H1 (cell line): Measurements from ENCODE around the gene UCN3. TPM values are rescaled to one million over a fixed set of nuclear protein-coding genes. Genes with fewer than 3 reads are reported as not detected.

Source experiments
- CTCF ChIA-PET: fragments of 300-600 bp; sonication (Branson Sonifier 250); formaldehyde crosslinking; loops from one replicate; lab custom pipeline; 2021; ENCODE audit not compliant: partially characterized antibody; lab: Charles Lee
- POLR2A ChIA-PET: fragments of 300-600 bp; sonication (Branson Sonifier 250); formaldehyde crosslinking; loops from one replicate; lab custom pipeline; 2021; ENCODE audit warnings: inconsistent platforms; ENCODE audit not compliant: partially characterized antibody; lab: Charles Lee
- DNase-seq, 2 experiments: peaks; one replicate each; pipeline versions ENCODE4 v3.0.0 to v3.0.0-alpha.2; 2010 to 2022; ENCODE audit warnings: low spot score in 2 of 2, low read depth in 1 of 2, mixed read lengths in 1 of 2
- FAIRE-seq: peaks from 2 replicates; lab custom pipeline; 2011; peaks lifted over from hg19 to GRCh38; lab: Jason Lieb, UNC
- H2AFZ ChIP-seq: 2 replicates; pipeline ENCODE4 v1.8.1; 2012; ENCODE audit warnings: low read length, inconsistent platforms
- H2AK5ac ChIP-seq: 2 replicates; pipeline ENCODE4 v1.6.1; 2013; ENCODE audit warnings: low read depth, low read length
- H2BK120ac ChIP-seq: replicated peaks from 2 replicates; pipeline ENCODE3; 2013; ENCODE audit warnings: low read depth, low read length, inconsistent platforms
- H2BK12ac ChIP-seq: 2 replicates; pipeline ENCODE4 v1.6.1; 2013; ENCODE audit warnings: low read depth, low read length
- H2BK15ac ChIP-seq: 2 replicates; pipeline ENCODE4 v1.6.1; 2013; ENCODE audit warnings: low read length
- H2BK20ac ChIP-seq: 2 replicates; pipeline ENCODE4 v1.6.1; 2013; ENCODE audit warnings: low read length
- H2BK5ac ChIP-seq: 2 replicates; pipeline ENCODE4 v1.6.1; 2013; ENCODE audit warnings: low read depth, low read length
- H3K14ac ChIP-seq: 2 replicates; pipeline ENCODE4 v1.6.1; 2013; ENCODE audit warnings: inconsistent platforms; ENCODE audit not compliant: insufficient read length
- H3K18ac ChIP-seq: 2 replicates; pipeline ENCODE4 v1.6.1; 2013; ENCODE audit warnings: low read length; ENCODE audit errors: extremely low read depth
- H3K23ac ChIP-seq: 2 replicates; pipeline ENCODE4 v1.6.1; 2013; ENCODE audit warnings: inconsistent platforms; ENCODE audit not compliant: insufficient read length
- H3K23me2 ChIP-seq: 2 replicates; pipeline ENCODE4 v1.6.1; 2013; ENCODE audit warnings: low read depth, low read length
- H3K27ac ChIP-seq: 2 replicates; pipeline ENCODE4 v1.6.1; 2011; ENCODE audit warnings: low read depth, low read length, inconsistent platforms
- H3K27me3 ChIP-seq, 4 experiments: replicated peaks in 1 of 4; 1 replicate in 1 of 4; 2 replicates in 3 of 4; pipeline versions ENCODE4 v1.6.1 to v1.8.1; 2011 to 2013; ENCODE audit warnings: low read length in 3 of 4, mild to moderate bottlenecking in 3 of 4, inconsistent platforms in 2 of 4, mixed read lengths in 2 of 4, moderate library complexity in 1 of 4; ENCODE audit not compliant: control insufficient read depth in 3 of 4, insufficient read depth in 3 of 4; ENCODE audit errors: extremely low read depth in 1 of 4
- H3K36me3 ChIP-seq, 4 experiments: 2 replicates each; pipeline versions ENCODE4 v1.6.1 to v1.8.1; 2011 to 2013; ENCODE audit warnings: mild to moderate bottlenecking in 4 of 4, low read length in 3 of 4, moderate library complexity in 2 of 4, control low read depth in 1 of 4, inconsistent platforms in 1 of 4; ENCODE audit not compliant: insufficient read depth in 4 of 4, control insufficient read depth in 2 of 4
- H3K4ac ChIP-seq: replicated peaks from 2 replicates; pipeline ENCODE3; 2013; ENCODE audit warnings: low read length, low read depth, mixed read lengths, inconsistent platforms; ENCODE audit not compliant: insufficient read length
- H3K4me1 ChIP-seq, 4 experiments: replicated peaks in 1 of 4; 1 replicate in 1 of 4; 2 replicates in 3 of 4; pipeline versions ENCODE4 v1.6.1 to v1.8.1; 2011 to 2013; ENCODE audit warnings: low read length in 3 of 4, inconsistent platforms in 2 of 4, mixed read lengths in 1 of 4; ENCODE audit not compliant: insufficient read depth in 4 of 4, control insufficient read depth in 3 of 4
- H3K4me2 ChIP-seq, 2 experiments: 2 replicates each; pipeline versions ENCODE4 v1.6.1 to v1.8.1; 2011 to 2013; ENCODE audit warnings: low read depth in 2 of 2, low read length in 2 of 2, control low read depth in 1 of 2, inconsistent platforms in 1 of 2, mild to moderate bottlenecking in 1 of 2; ENCODE audit not compliant: insufficient read depth in 1 of 2
- H3K4me3 ChIP-seq, 4 experiments: fragments of 200-600, 300-600 bp in 1 of 4; sonication (generic), shearing (Covaris generic), sonication (Bioruptor Twin) in 1 of 4; 2 replicates each; pipeline versions ENCODE4 v1.5.1 to v1.8.1; 2011 to 2016; ENCODE audit warnings: low read length in 4 of 4, low read depth in 3 of 4, control low read depth in 2 of 4, inconsistent platforms in 2 of 4, mild to moderate bottlenecking in 2 of 4, mixed read lengths in 1 of 4, moderate library complexity in 1 of 4; ENCODE audit not compliant: insufficient read depth in 2 of 4; ENCODE audit errors: extremely low read depth in 1 of 4
- H3K56ac ChIP-seq: replicated peaks from 2 replicates; pipeline ENCODE3; 2013; ENCODE audit warnings: low read depth, mild to moderate bottlenecking, mixed read lengths, low read length, inconsistent platforms; ENCODE audit not compliant: insufficient read length
- H3K79me1 ChIP-seq: 2 replicates; pipeline ENCODE4 v1.6.1; 2013; ENCODE audit warnings: low read depth, low read length, control low read depth
- H3K79me2 ChIP-seq, 2 experiments: 2 replicates each; pipeline versions ENCODE4 v1.6.1 to v1.8.1; 2012 to 2013; ENCODE audit warnings: low read length in 2 of 2, mild to moderate bottlenecking in 2 of 2, inconsistent platforms in 1 of 2; ENCODE audit not compliant: insufficient read depth in 2 of 2, control insufficient read depth in 1 of 2
- H3K9ac ChIP-seq, 4 experiments: replicated peaks in 1 of 4; 1 replicate in 1 of 4; 2 replicates in 3 of 4; pipeline versions ENCODE4 v1.6.1 to v1.8.1; 2011 to 2013; ENCODE audit warnings: low read depth in 3 of 4, low read length in 3 of 4, control low read depth in 2 of 4, mild to moderate bottlenecking in 2 of 4, moderate library complexity in 2 of 4, inconsistent platforms in 1 of 4; ENCODE audit errors: extremely low read depth in 1 of 4
- H3K9me3 ChIP-seq, 2 experiments: 2 replicates each; pipeline versions ENCODE4 v1.6.1 to v1.8.1; 2012 to 2013; ENCODE audit warnings: mild to moderate bottlenecking in 2 of 2, moderate library complexity in 2 of 2, control low read depth in 1 of 2, inconsistent platforms in 1 of 2, low read depth in 1 of 2, low read length in 1 of 2, mixed read lengths in 1 of 2; ENCODE audit not compliant: insufficient read depth in 2 of 2
- H4K20me1 ChIP-seq, 2 experiments: replicated peaks in 1 of 2; 2 replicates each; pipeline versions ENCODE3 to v1.8.1; 2011 to 2013; ENCODE audit warnings: inconsistent platforms in 2 of 2, low read length in 2 of 2, mild to moderate bottlenecking in 1 of 2; ENCODE audit not compliant: insufficient read depth in 2 of 2, control insufficient read depth in 1 of 2
- H4K5ac ChIP-seq: 2 replicates; pipeline ENCODE4 v1.6.1; 2013; ENCODE audit warnings: low read length, low read depth, mixed read lengths, inconsistent platforms; ENCODE audit not compliant: insufficient read length
- H4K8ac ChIP-seq: 2 replicates; pipeline ENCODE4 v1.8.0; 2013; ENCODE audit warnings: mild to moderate bottlenecking, moderate library complexity, low read length, inconsistent platforms; ENCODE audit not compliant: insufficient read depth; ENCODE audit errors: extremely low read depth
- H4K91ac ChIP-seq: replicated peaks from 2 replicates; pipeline ENCODE3; 2013; ENCODE audit warnings: low read length, mixed read lengths, inconsistent platforms; ENCODE audit not compliant: insufficient read length
- CBX5 ChIP-seq: fragments of 300-800, 300-1000 bp; sonication (generic); IDR thresholded peaks from 2 replicates; pipeline ENCODE4 v1.7.1; 2016; ENCODE audit warnings: antibody characterized with exemption, low read length, low read depth
- GABPA ChIP-seq: IDR thresholded peaks from 2 replicates; pipeline ENCODE4 v1.6.1; 2011; ENCODE audit warnings: mild to moderate bottlenecking, low read length, moderate library complexity, borderline replicate concordance; ENCODE audit not compliant: insufficient read depth
- MAFK ChIP-seq: IDR thresholded peaks from 2 replicates; pipeline ENCODE4 v1.6.1; 2012; ENCODE audit warnings: low read depth, mild to moderate bottlenecking, improper control_type of control experiment, low read length
- POLR2AphosphoS5 ChIP-seq: IDR thresholded peaks from 2 replicates; pipeline ENCODE4 v1.6.1; 2011; ENCODE audit warnings: low read depth, low read length
- POU5F1 ChIP-seq: IDR thresholded peaks from 2 replicates; pipeline ENCODE4 v1.6.1; 2011; ENCODE audit warnings: low read depth, mild to moderate bottlenecking, low read length, moderate library complexity
- RAD21 ChIP-seq, 2 experiments: IDR thresholded peaks in 1 of 2; conservative IDR thresholded peaks in 1 of 2; 2 replicates each; pipeline ENCODE4 v1.6.1; 2011; ENCODE audit warnings: low read depth in 2 of 2, low read length in 2 of 2, improper control_type of control experiment in 1 of 2, inconsistent platforms in 1 of 2, mild to moderate bottlenecking in 1 of 2, moderate library complexity in 1 of 2
- RXRA ChIP-seq: IDR thresholded peaks from 2 replicates; pipeline ENCODE4 v1.6.1; 2011; ENCODE audit warnings: low read depth, mild to moderate bottlenecking, low read length, moderate library complexity; ENCODE audit not compliant: insufficient read depth
- SIN3A ChIP-seq, 2 experiments: IDR thresholded peaks in 1 of 2; conservative IDR thresholded peaks in 1 of 2; 2 replicates each; pipeline ENCODE4 v1.6.1; 2011 to 2012; ENCODE audit warnings: low read length in 2 of 2, improper control_type of control experiment in 1 of 2, low read depth in 1 of 2, mild to moderate bottlenecking in 1 of 2
- SIRT6 ChIP-seq: IDR thresholded peaks from one replicate; pipeline ENCODE4 v1.7.1; 2012; ENCODE audit warnings: low read length, inconsistent platforms
- SIX5 ChIP-seq: IDR thresholded peaks from 2 replicates; pipeline ENCODE4 v1.6.1; 2011; ENCODE audit warnings: mild to moderate bottlenecking, low read depth, low read length
- SP2 ChIP-seq: IDR thresholded peaks from 2 replicates; pipeline ENCODE4 v1.6.1; 2012; ENCODE audit warnings: mild to moderate bottlenecking, low read length, inconsistent platforms
- TAF1 ChIP-seq: IDR thresholded peaks from 2 replicates; pipeline ENCODE4 v1.6.1; 2011; ENCODE audit warnings: mild to moderate bottlenecking, low read depth, low read length
- TBP ChIP-seq: IDR thresholded peaks from 2 replicates; pipeline ENCODE4 v1.6.1; 2011; ENCODE audit warnings: low read depth, low read length, improper control_type of control experiment
- TCF12 ChIP-seq: IDR thresholded peaks from 2 replicates; pipeline ENCODE4 v1.6.1; 2011; ENCODE audit warnings: low read depth, mild to moderate bottlenecking, low read length
- ZNF274 ChIP-seq: IDR thresholded peaks from 2 replicates; pipeline ENCODE4 v1.7.0; 2012; ENCODE audit warnings: low read length, borderline replicate concordance; ENCODE audit errors: extremely low read depth
- WGBS, 2 experiments: shearing (Covaris generic) in 1 of 2; methylation state at CpG; one replicate each; pipeline versions ENCODE4 v1.1.6 to v1.1.7; 2013 to 2015; ENCODE audit warnings: low lambda C conversion rate in 2 of 2, mixed read lengths in 2 of 2, inconsistent platforms in 1 of 2, low coverage in 1 of 2, missing lambda C conversion rate in 1 of 2; ENCODE audit not compliant: insufficient replicate concordance in 2 of 2, insufficient coverage in 1 of 2, insufficient read length in 1 of 2; ENCODE audit errors: extremely low coverage in 1 of 2, missing lambda C conversion rate in 1 of 2; 5-methylcytosine and 5-hydroxymethylcytosine counted together
- polyA plus RNA-seq, 7 experiments: library from polyadenylated mRNA; depleted of rRNA in 3 of 7; stranded (reverse) in 5 of 7; unstranded in 2 of 7; fragments of >200 nt in 5 of 7; fragments of 200-250 nt in 2 of 7; gene quantifications; 1 replicate in 5 of 7; 2 replicates in 1 of 7; 4 replicates in 1 of 7; pipeline versions ENCODE4 v1.2.1 to v1.2.3, GENCODE V29; 2011 to 2013; ENCODE audit warnings: missing spikeins in 2 of 7, mixed read lengths in 2 of 7
- total RNA-seq: library from RNA; stranded (reverse); fragmentation: NEBNext Ultra II Directional; extraction: Animal tissue kit (Norgen Biotek cat#: 25700); gene quantifications from 2 replicates; pipeline ENCODE4 v1.2.1, GENCODE V29; 2021

Gene UCN3
- total and polyA plus RNA-seq, 2 of the 8 experiments (the other 6 are each of a cell fraction or from before 2014, with no cell fraction given), result not detected

- DNase-seq (no peak), FAIRE-seq (no peak)
- Histone ChIP-seq H2AK5ac (no peak overlapping the region), H3K27me3 (no peaks in the 10 kb centered on the region), H4K5ac (no peak overlapping the region), H2BK12ac (no peak overlapping the region), H3K4me3 (no peak overlapping the region), H2BK5ac (no peak overlapping the region), H3K79me2 (no peaks in the 10 kb centered on the region), H4K8ac (no peak overlapping the region), H2BK15ac (no peak overlapping the region), H3K4ac (no peak overlapping the region), H3K79me1 (no peaks in the 10 kb centered on the region), H3K18ac (no peak overlapping the region), H2BK120ac (no peak overlapping the region), H4K91ac (no peak overlapping the region), H2AFZ (no peak overlapping the region), H3K56ac (no peak overlapping the region), H3K4me1 (no peaks in the 10 kb centered on the region), H3K27ac (no peak overlapping the region), H4K20me1 (no peaks in the 10 kb centered on the region), H3K23ac (no peak overlapping the region), H3K14ac (no peak overlapping the region), H3K9me3 (no peaks in the 10 kb centered on the region), H3K23me2 (no peaks in the 10 kb centered on the region), H3K36me3 (no peaks in the 10 kb centered on the region), H3K9ac (no peak overlapping the region), H3K4me2 (no peak overlapping the region), H2BK20ac (no peak overlapping the region)
- ChIA-PET CTCF (interaction anchor here (0.6 to 1.3 kb wide), 3 partner anchors 17 to 360 kb away, joined by 3 read pairs; no protein-coding TSS in a partner anchor), POLR2A (no interaction called here)
- 88% methylated on average over 4 of the region's 4 CpGs; no CpG with 5 or more reads in 1 of the 2 experiments for WGBS, 2 experiments
- TF ChIP-seq TBP (no peak), RAD21 (IDR thresholded peaks at IDR 0.05 in 1 of 2, conservative IDR thresholded peaks at IDR 0.05 in 1 of 2; ENCODE audit: low read depth in 2 of 2, low read length in 2 of 2) (no peak), SP2 (no peak), CBX5 (no peak), POLR2AphosphoS5 (no peak), TAF1 (no peak), POU5F1 (no peak), SIX5 (no peak), ZNF274 (no peak), TCF12 (no peak), MAFK (no peak), GABPA (no peak), SIRT6 (no peak), SIN3A (conservative IDR thresholded peaks at IDR 0.05 in 1 of 2, IDR thresholded peaks at IDR 0.05 in 1 of 2; ENCODE audit: low read depth in 1 of 2, low read length in 2 of 2) (no peak), RXRA (no peak)
These were observed 20.8 kb upstream of the UCN3 start for GRCh38 chr10:5343979-5344378.
